HepG2 (cell line): ENCODE data around the gene PTPRD. TPM values are rescaled to one million over a fixed set of nuclear protein-coding genes. Genes with fewer than 3 reads are reported as not detected.

Experiments used
- ATAC-seq: fragments of 200-7000 bp; cut with Tn5 transposase; 3 replicates; pipeline ENCODE4 v1.9.1; 2020; ENCODE audit warnings: mild to moderate bottlenecking, moderate library complexity
- BruUV-seq: library from RNA; stranded (reverse); fragments of 400-500 nt; replicated peaks from 2 replicates; lab custom pipeline; 2021; lab: Mats Ljungman, UMichigan
- CTCF ChIA-PET: fragments of 300-600 bp; formaldehyde crosslinking; extraction: SDS; loops from one replicate; lab custom pipeline; 2021; ENCODE audit warnings: low total read pairs, inconsistent platforms, low intra/inter-chr PET ratio; lab: Yijun Ruan, JAX
- POLR2A ChIA-PET: fragments of 350-600 bp; sonication (Branson Sonifier 250); formaldehyde crosslinking; loops from one replicate; lab custom pipeline; 2020; ENCODE audit warnings: antibody characterized with exemption, inconsistent platforms; lab: Yijun Ruan, JAX
- DNase-seq: peaks from one replicate; pipeline ENCODE4 v3.0.0-alpha.2; 2015; ENCODE audit warnings: low spot score
- FAIRE-seq: peaks from 3 replicates; lab custom pipeline; 2011; peaks lifted over from hg19 to GRCh38; lab: Jason Lieb, UNC
- H2AFZ ChIP-seq: one replicate; pipeline ENCODE4 v1.6.1; 2011; ENCODE audit warnings: low read length, inconsistent platforms
- H3K27ac ChIP-seq: fragments of 300-600 bp; 3 replicates; pipeline ENCODE4 v1.8.0; 2011; ENCODE audit warnings: mixed run types, mild to moderate bottlenecking, mixed read lengths, low read length, inconsistent platforms; ENCODE audit not compliant: insufficient read depth; ENCODE audit errors: extremely low read length
- H3K27me3 ChIP-seq, 2 experiments: fragments of 200-600 bp in 1 of 2; 2 replicates in 1 of 2; 3 replicates in 1 of 2; pipeline versions ENCODE4 v1.6.0 to v1.8.0; 2011; ENCODE audit warnings: low read length in 2 of 2, mild to moderate bottlenecking in 2 of 2, moderate library complexity in 2 of 2, inconsistent platforms in 1 of 2; ENCODE audit not compliant: insufficient read depth in 2 of 2, control insufficient read depth in 1 of 2
- H3K36me3 ChIP-seq, 2 experiments: fragments of 200-600 bp in 1 of 2; replicated peaks in 1 of 2; 2 replicates in 1 of 2; 3 replicates in 1 of 2; pipeline versions ENCODE4 v1.5.1 to v1.8.0; 2011; ENCODE audit warnings: low read length in 2 of 2, inconsistent platforms in 1 of 2; ENCODE audit not compliant: insufficient read depth in 2 of 2, control insufficient read depth in 1 of 2
- H3K4me1 ChIP-seq: 2 replicates; pipeline ENCODE4 v1.5.1; 2012; ENCODE audit warnings: low read length, inconsistent platforms; ENCODE audit not compliant: insufficient read depth
- H3K4me2 ChIP-seq: 2 replicates; pipeline ENCODE4 v1.6.0; 2011; ENCODE audit warnings: low read depth, low read length, inconsistent platforms
- H3K4me3 ChIP-seq, 3 experiments: fragments of 200-600 bp in 1 of 3; sonication (generic), shearing (Covaris generic) in 1 of 3; replicated peaks in 1 of 3; 2 replicates each; pipeline ENCODE4 v1.5.1; 2011 to 2016; ENCODE audit warnings: low read length in 3 of 3, inconsistent platforms in 2 of 3, low read depth in 2 of 3, mild to moderate bottlenecking in 2 of 3, control low read depth in 1 of 3, mixed read lengths in 1 of 3; ENCODE audit not compliant: insufficient read depth in 1 of 3
- H3K79me2 ChIP-seq: one replicate; pipeline ENCODE4 v1.6.1; 2011; ENCODE audit warnings: low read length, inconsistent platforms; ENCODE audit not compliant: insufficient read depth
- H3K9ac ChIP-seq: 2 replicates; pipeline ENCODE4 v1.6.0; 2011; ENCODE audit warnings: mild to moderate bottlenecking, low read depth, low read length, inconsistent platforms; ENCODE audit not compliant: insufficient read depth
- H3K9me3 ChIP-seq: 2 replicates; pipeline ENCODE4 v1.5.1; 2012; ENCODE audit warnings: mild to moderate bottlenecking, low read length
- H4K20me1 ChIP-seq: 2 replicates; pipeline ENCODE4 v1.6.0; 2011; ENCODE audit warnings: inconsistent platforms, mild to moderate bottlenecking, low read length, moderate library complexity; ENCODE audit not compliant: insufficient read depth
- HNF4A ChIP-seq: sonication (generic); formaldehyde crosslinking; IDR thresholded peaks from 2 replicates; pipeline ENCODE4 v1.4.0; 2020; ENCODE audit warnings: missing genetic modification reagents
- HOXD1 ChIP-seq: sonication (generic); formaldehyde crosslinking; IDR thresholded peaks from 2 replicates; pipeline ENCODE4 v1.5.0; 2020; ENCODE audit warnings: missing genetic modification reagents
- PCBP2 ChIP-seq: fragments of 200-400 bp; formaldehyde crosslinking; optimal IDR thresholded peaks from 2 replicates; pipeline ENCODE3; 2018; ENCODE audit warnings: low read length, low read depth; ENCODE audit not compliant: poor library complexity, severe bottlenecking
- RFX1 ChIP-seq: fragments of 450-650 bp; IDR thresholded peaks from 2 replicates; pipeline ENCODE4 v1.6.1; 2017
- ZFP1 ChIP-seq: IDR thresholded peaks from 2 replicates; pipeline ENCODE4 v1.6.1; 2016
- ZNF468 ChIP-seq: sonication (generic); formaldehyde crosslinking; IDR thresholded peaks from 2 replicates; pipeline ENCODE4 v1.8.0; 2022; ENCODE audit warnings: mild to moderate bottlenecking, moderate library complexity, missing genetic modification reagents
- ZNF660 ChIP-seq: sonication (generic); formaldehyde crosslinking; IDR thresholded peaks from 2 replicates; pipeline ENCODE4 v1.5.1; 2020; ENCODE audit warnings: mild to moderate bottlenecking, low read depth, missing genetic modification reagents, borderline replicate concordance
- WGBS: methylation state at CpG from one replicate; pipeline ENCODE4 v1.1.6; 2017; ENCODE audit warnings: low lambda C conversion rate; 5-methylcytosine and 5-hydroxymethylcytosine counted together
- in situ Hi-C: cut with HindIII; loops from 2 replicates; pipeline ENCODE4 v1.10.0; 2017; ENCODE audit warnings: low pct_unique_long_range_greater_than_20kb; ENCODE audit not compliant: extremely low pct_ligation_motif_present
- intact Hi-C: fragments of 100-400 bp; cut with micrococcal nuclease; formaldehyde crosslinking; loops from one replicate; pipeline ENCODE4 v1.10.0; 2022; ENCODE audit not compliant: unreplicated experiment
- polyA plus RNA-seq, 8 experiments: library from polyadenylated mRNA; depleted of rRNA in 3 of 8; stranded (reverse) in 7 of 8; unstranded in 1 of 8; fragments of >200 nt; fragmentation: Illumina TruSeq in 4 of 8; extraction: Trizol in 4 of 8; gene quantifications; 2 replicates each; pipeline versions ENCODE4 v1.2.1 to v1.2.3, GENCODE V29; 2011 to 2016; ENCODE audit warnings: low read depth in 4 of 8, missing spikeins in 1 of 8, mixed read lengths in 1 of 8; ENCODE audit not compliant: insufficient read depth in 1 of 8
- total RNA-seq, 5 experiments: library from RNA; depleted of rRNA; stranded (reverse); fragments of >200 nt; fragmentation: Illumina TruSeq; extraction: Trizol; gene quantifications; 2 replicates each; pipeline ENCODE4 v1.2.3, GENCODE V29; 2016; ENCODE audit warnings: low read depth in 1 of 5

The PTPRD gene
- total and polyA plus RNA-seq, 2 of the 13 experiments (the other 11 are each of a cell fraction or from before 2014, with no cell fraction given) = 0.05 TPM; not detected in 1

- TF ChIP-seq ZNF468 (no peak), ZNF660 (no peak), ZFP1 (CRISPR knock-in tag) (no peak), HOXD1 (no peak)
- TF ChIP-seq, all 625 proteins: peak for 0
- in situ Hi-C loops = no loop called here
- no peaks in the 10 kb centered on the region for H3K79me2 ChIP-seq
- no peak overlapping the region for H3K4me2 ChIP-seq
- H3K9ac ChIP-seq = no peak overlapping the region
- no peak overlapping the region for H3K27ac ChIP-seq
- H3K4me1 ChIP-seq = no peaks in the 10 kb centered on the region
- no peaks in the 10 kb centered on the region; the same call in 1 of the 2 replicates for H3K9me3 ChIP-seq
- no peaks in the 10 kb centered on the region for H3K27me3 ChIP-seq
- no peak for ATAC-seq
- BruUV-seq = no TSS peak
- POLR2A ChIA-PET = no interaction called here
- no peak for DNase-seq
- 23% methylated on average over 4 of the region's 4 CpGs for WGBS
- CTCF ChIA-PET = no interaction called here
- H4K20me1 ChIP-seq = no peaks in the 10 kb centered on the region
- intact Hi-C loops = no loop called here
- no peak overlapping the region for H2AFZ ChIP-seq
- H3K36me3 ChIP-seq = no peaks in the 10 kb centered on the region
- H3K4me3 ChIP-seq = no peak overlapping the region
- no peak for FAIRE-seq
These were observed 2038.0 kb downstream of the PTPRD start for GRCh38 chr9:8574846-8575245.

GRCh38 chr9:8572209-8572608 lies 2040.6 kb downstream of the PTPRD start:
- Histone ChIP-seq H2AFZ (no peak overlapping the region), H3K79me2 (no peaks in the 10 kb centered on the region)
- TF ChIP-seq PCBP2 (no peak), RFX1 (no peak), HNF4A (CRISPR knock-in tag) (no peak)
- TF ChIP-seq, all 625 proteins: peak for 0
- POLR2A ChIA-PET = no interaction called here
- in situ Hi-C loops (no loop called here), intact Hi-C loops (no loop called here)
- DNase-seq (no peak), FAIRE-seq (no peak), ATAC-seq (no peak)
- Histone ChIP-seq H3K4me1 (no peaks in the 10 kb centered on the region), H4K20me1 (no peaks in the 10 kb centered on the region), H3K4me3 (no peak overlapping the region), H3K9ac (no peak overlapping the region), H3K4me2 (no peak overlapping the region), H3K9me3 (no peaks in the 10 kb centered on the region; the same call in 1 of the 2 replicates), H3K27me3 (no peaks in the 10 kb centered on the region), H3K36me3 (no peaks in the 10 kb centered on the region), H3K27ac (no peak overlapping the region)
- CTCF ChIA-PET = no interaction called here
- BruUV-seq = no TSS peak
